Uterus (tissue), 4 donors: ENCODE data around the gene SPAG5. TPM values are rescaled to one million over a fixed set of nuclear protein-coding genes. Genes with fewer than 3 reads are reported as not detected.
"Not testable (repeated sequence)": the region's sequence is repeated elsewhere in the genome, so short reads cannot be mapped to it uniquely, and the experiment has no call there.

Experiments used
- DNase-seq, 2 donors: peaks; one replicate each; pipeline ENCODE4 v3.0.0-alpha.2; 2019 to 2020
- H3K27ac ChIP-seq, 2 donors: fragments of 200-600 bp; sonication (generic); 1 replicate in 1 of 2; 2 replicates in 1 of 2; pipeline ENCODE4 v1.5.1; 2016 to 2018
- H3K27me3 ChIP-seq, 2 donors: fragments of 200-600 bp; sonication (generic); one replicate each; pipeline ENCODE4 v1.5.1; 2018 to 2019; ENCODE audit warnings: control low read depth in 1 of 2
- H3K36me3 ChIP-seq, 2 donors: fragments of 200-600 bp; sonication (generic); one replicate each; pipeline ENCODE4 v1.5.1; 2019; ENCODE audit warnings: control low read depth in 1 of 2
- H3K4me1 ChIP-seq, 2 donors: fragments of 200-600 bp; sonication (generic); one replicate each; pipeline ENCODE4 v1.5.1; 2018 to 2019; ENCODE audit warnings: control low read depth in 1 of 2
- H3K4me3 ChIP-seq, 2 donors: fragments of 200-600 bp; sonication (generic); 1 replicate in 1 of 2; 2 replicates in 1 of 2; pipeline ENCODE4 v1.5.1; 2018 to 2019; ENCODE audit warnings: mild to moderate bottlenecking in 1 of 2
- H3K9me3 ChIP-seq, 2 donors: fragments of 200-600 bp; sonication (generic); one replicate each; pipeline ENCODE4 v1.5.1; 2019; ENCODE audit warnings: control low read depth in 1 of 2
- POLR2A ChIP-seq, 2 donors: fragments of 450-650 bp; IDR thresholded peaks; one replicate each; pipeline ENCODE4 v1.6.1; 2016; ENCODE audit warnings: antibody characterized with exemption in 2 of 2, mild to moderate bottlenecking in 1 of 2, moderate library complexity in 1 of 2
- intact Hi-C: fragments of 100-400 bp; cut with DNase I; formaldehyde crosslinking; loops from one replicate; pipeline ENCODE4 v1.15.1; 2023; ENCODE audit warnings: low total_unique reads
- total RNA-seq, 4 donors: library from RNA; depleted of rRNA in 3 of 4; stranded (reverse); fragments of >200 nt in 3 of 4; gene quantifications; one replicate each; pipeline versions ENCODE4 v1.1.0 to v1.2.4, GENCODE V29; 2014 to 2023
- TF ChIP-seq, protein P1 (sequence below), 4 experiments: fragments of 200-600 bp in 2 of 4; fragments of 450-650 bp in 2 of 4; sonication (generic) in 2 of 4; IDR thresholded peaks; one replicate each; pipeline ENCODE4 v1.5.1; 2016 to 2019; ENCODE audit warnings: antibody characterized with exemption in 4 of 4, mild to moderate bottlenecking in 2 of 4, moderate library complexity in 1 of 4
- donor health status: DM: yes; HTN: yes; CAD: no.

Gene SPAG5
- total RNA-seq, 4 donors from 2014 or later: 1.5 to 21.4 (median 7.0) TPM; not detected in 1

DNA sequence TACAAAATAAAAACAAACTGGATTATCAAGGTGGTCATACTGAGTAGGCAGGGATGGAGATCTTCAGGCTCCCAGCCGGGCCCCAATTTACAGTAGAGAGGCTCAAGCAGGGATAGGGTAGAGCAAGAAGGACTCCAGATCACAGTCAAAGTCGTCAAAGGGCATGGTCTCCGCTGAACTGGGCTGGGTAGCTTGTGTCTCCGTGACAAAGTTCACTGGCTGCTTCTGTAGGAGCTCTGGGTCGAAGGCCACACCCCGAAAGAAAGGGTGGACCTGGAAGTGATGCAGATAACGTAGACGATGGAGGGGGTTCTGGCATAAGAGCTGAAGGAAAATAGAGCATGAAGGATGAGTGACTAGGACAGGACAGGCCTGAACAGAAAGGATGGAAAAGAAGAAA lies 11.6 kb upstream of the SPAG5 start:
- H3K36me3 ChIP-seq: no peaks in the 10 kb centered on the region
- H3K27ac ChIP-seq: no peak overlapping the region
- H3K4me1 ChIP-seq: no peaks in the 10 kb centered on the region
- H3K9me3 ChIP-seq: no peaks in the 10 kb centered on the region
- no peak for DNase-seq
- intact Hi-C loops: loop anchor here (10.0 kb wide), 1 partner anchor 66 kb away; no protein-coding TSS in a partner anchor
- H3K4me3 ChIP-seq: no peak overlapping the region
- no peaks in the 10 kb centered on the region for H3K27me3 ChIP-seq
- TF ChIP-seq, protein P1, sequence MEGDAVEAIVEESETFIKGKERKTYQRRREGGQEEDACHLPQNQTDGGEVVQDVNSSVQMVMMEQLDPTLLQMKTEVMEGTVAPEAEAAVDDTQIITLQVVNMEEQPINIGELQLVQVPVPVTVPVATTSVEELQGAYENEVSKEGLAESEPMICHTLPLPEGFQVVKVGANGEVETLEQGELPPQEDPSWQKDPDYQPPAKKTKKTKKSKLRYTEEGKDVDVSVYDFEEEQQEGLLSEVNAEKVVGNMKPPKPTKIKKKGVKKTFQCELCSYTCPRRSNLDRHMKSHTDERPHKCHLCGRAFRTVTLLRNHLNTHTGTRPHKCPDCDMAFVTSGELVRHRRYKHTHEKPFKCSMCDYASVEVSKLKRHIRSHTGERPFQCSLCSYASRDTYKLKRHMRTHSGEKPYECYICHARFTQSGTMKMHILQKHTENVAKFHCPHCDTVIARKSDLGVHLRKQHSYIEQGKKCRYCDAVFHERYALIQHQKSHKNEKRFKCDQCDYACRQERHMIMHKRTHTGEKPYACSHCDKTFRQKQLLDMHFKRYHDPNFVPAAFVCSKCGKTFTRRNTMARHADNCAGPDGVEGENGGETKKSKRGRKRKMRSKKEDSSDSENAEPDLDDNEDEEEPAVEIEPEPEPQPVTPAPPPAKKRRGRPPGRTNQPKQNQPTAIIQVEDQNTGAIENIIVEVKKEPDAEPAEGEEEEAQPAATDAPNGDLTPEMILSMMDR (IDR thresholded peaks at IDR 0.05): no peak
- TF ChIP-seq POLR2A (IDR thresholded peaks at IDR 0.05): no peak

DNA sequence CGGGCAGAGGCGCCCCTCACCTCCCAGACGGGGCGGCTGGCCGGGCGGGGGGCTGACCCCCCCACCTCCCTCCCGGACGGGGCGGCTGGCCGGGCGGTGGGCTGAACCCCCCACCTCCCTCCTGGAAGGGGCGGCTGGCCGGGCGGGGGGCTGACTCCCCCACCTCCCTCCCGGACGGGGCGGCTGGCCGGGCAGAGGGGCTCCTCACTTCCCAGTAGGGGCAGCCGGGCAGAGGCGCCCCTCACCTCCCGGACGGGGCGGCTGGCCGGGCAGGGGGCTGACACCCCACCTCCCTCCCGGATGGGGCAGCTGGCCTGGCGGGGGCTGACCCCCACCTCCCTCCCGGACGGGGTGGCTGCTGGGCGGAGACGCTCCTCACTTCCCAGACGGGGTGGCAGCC lies 5.2 kb upstream of the SPAG5 start:
- H3K27me3 ChIP-seq, H3K27ac ChIP-seq, H3K4me3 ChIP-seq, H3K4me1 ChIP-seq, DNase-seq, intact Hi-C loops, H3K36me3 ChIP-seq, H3K9me3 ChIP-seq: not testable (repeated sequence)

DNA sequence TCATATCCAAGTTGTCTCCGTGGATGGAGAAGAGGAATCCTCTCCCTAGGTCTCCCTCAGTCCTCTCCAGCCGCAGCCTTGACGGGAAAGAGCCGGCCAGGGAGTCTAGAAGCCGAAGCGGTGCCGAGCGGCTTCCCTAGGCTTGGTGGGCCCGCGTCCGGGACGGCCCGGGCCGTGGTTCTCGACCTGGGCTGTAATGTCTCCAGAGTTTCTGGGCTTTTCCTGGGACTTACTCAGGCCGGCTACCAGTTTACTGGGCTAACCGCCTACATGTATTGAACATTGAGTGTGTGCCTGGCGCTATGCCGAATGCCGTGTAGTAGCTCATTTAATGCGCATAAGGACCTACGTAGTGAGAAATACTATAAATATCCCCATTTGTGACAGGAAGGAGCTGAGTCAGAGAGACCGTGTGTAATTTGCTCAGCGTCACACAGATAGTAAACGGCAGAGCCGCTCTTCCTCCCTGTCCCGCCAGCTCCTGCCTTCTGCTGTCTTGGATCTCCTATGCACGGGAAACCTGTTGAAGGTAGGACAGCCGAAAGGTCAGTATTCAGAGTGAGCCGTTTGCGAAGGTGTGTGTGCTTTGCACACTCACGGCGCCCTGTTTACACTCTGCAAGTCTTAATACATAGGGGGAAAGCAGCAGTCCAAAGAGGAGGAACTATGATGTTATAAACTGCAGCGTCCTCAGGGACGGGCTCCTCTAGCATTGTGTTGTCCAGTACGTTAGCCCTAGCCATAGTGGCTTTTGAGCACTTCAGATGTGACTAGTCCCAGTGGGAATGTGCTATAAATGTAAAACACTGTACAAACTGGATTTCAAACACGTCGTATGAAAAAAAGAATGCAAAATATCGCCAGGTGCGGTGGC lies 723 bp upstream of the SPAG5 start:
- Histone ChIP-seq H3K4me1 (peaks cover 0 to 4% of the 10 kb centered on the region in 2 donors), H3K4me3 (peak overlapping the region; percentile 53 to 66), H3K27me3 (no peaks in the 10 kb centered on the region), H3K27ac (peak overlapping the region; percentile 97), H3K9me3 (no peaks in the 10 kb centered on the region), H3K36me3 (no peaks in the 10 kb centered on the region)
- intact Hi-C loops: no loop called here
- TF ChIP-seq, protein P1 (IDR thresholded peaks at IDR 0.05): no peak
- peak in 1 of 2 donors; percentile 18 for TF ChIP-seq POLR2A (IDR thresholded peaks at IDR 0.05)
- peak; percentile 62 to 73 for DNase-seq

DNA sequence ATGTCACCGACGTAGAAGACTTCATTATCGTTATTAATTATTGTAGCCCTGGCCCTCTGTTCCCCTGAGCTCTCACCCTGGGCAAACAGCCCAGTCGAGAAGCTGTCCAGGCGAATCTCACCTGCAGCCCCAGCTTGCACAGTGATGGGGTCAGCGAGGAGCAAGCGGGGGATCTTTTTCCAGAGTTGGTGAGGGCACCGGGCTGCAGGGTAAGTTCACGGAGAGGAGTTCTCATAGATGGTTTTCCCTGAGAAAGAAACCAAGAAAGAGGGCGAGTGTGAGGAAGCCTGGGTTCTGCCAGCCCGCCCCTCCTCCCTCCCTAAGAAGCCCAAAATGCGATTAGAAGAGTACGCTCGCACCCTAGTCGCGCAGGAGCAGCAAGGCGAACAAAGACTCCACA lies 436 bp downstream of the SPAG5 start:
- Histone ChIP-seq H3K4me3 (peak overlapping the region; percentile 53 to 66), H3K4me1 (peaks cover 0 to 4% of the 10 kb centered on the region in 2 donors), H3K36me3 (no peaks in the 10 kb centered on the region), H3K27me3 (no peaks in the 10 kb centered on the region), H3K27ac (peak overlapping the region; percentile 97), H3K9me3 (no peaks in the 10 kb centered on the region)
- TF ChIP-seq POLR2A (IDR thresholded peaks at IDR 0.05): no peak
- TF ChIP-seq, protein P1 (IDR thresholded peaks at IDR 0.05): no peak
- DNase-seq: no peak
- intact Hi-C loops: no loop called here

DNA sequence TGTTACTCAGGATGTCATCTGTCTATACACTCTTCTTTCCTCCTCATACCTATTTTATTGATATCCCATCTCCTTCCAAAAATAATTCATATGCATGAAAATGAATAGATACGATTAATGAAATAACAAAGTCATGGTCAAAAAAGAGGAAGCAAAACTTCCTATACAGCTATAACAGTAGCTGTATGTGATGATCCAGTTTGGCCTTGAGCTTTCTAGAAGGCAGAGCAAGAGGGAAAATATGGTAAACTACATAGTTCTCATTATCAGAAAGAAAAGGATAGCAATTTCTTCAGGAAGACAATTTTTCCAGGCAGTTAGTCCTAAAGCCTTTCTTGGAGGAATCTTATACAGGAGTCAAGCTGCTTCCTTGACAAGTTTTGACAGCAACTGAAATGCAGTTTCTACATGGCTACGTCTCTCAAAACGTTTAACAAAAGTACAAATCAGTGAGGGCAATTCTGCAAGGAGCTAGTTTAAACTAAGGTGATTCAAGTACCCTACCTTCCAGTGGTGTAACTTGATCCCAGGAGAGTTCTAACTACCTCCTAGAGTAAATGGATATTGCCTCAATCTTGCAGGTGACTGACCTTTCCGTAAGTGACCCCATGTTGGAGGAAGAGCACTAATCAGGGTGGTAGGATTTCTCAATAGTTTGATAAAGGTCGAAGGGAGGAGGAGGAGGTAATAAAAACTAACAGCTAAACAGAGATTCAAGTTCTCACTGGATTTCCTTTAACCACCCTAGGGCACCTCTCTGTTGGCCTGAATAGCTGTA lies 1.0 kb downstream of the SPAG5 start:
- DNase-seq: no peak
- TF ChIP-seq POLR2A (IDR thresholded peaks at IDR 0.05): no peak
- TF ChIP-seq, protein P1 (IDR thresholded peaks at IDR 0.05): no peak
- Histone ChIP-seq H3K4me3 (no peak overlapping the region), H3K4me1 (peaks cover 0 to 4% of the 10 kb centered on the region in 2 donors), H3K9me3 (no peaks in the 10 kb centered on the region), H3K27me3 (no peaks in the 10 kb centered on the region), H3K36me3 (no peaks in the 10 kb centered on the region), H3K27ac (no peak overlapping the region)
- intact Hi-C loops: no loop called here
